ENCODE results near the gene ABHD14A. TPM values are rescaled to one million over a fixed set of nuclear protein-coding genes. Genes with fewer than 3 reads are reported as not detected.
A peak's percentile ranks its signal among the peaks of the same experiment; 100 is the strongest.

ABHD14A gene
- total RNA-seq, 3 donors from 2014 or later, result 6.3 to 14.8 (median 9.1) TPM

GRCh38 chr3:51930439-51930838 lies 44.4 kb upstream of the ABHD14A start:
- intact Hi-C loops (cut with DNase I, micrococcal nuclease), result no loop called here
- DNase-seq, result no peak

GRCh38 chr3:51931756-51932155 lies 43.1 kb upstream of the ABHD14A start:
- no peak for TF ChIP-seq CTCF (IDR thresholded peaks at IDR 0.05)
- H3K4me3 ChIP-seq, result no peak overlapping the region
- no peaks in the 10 kb centered on the region for H3K4me1 ChIP-seq (ENCODE audit: low read depth)
- H3K9me3 ChIP-seq, result no peaks in the 10 kb centered on the region
- ATAC-seq (no peak), DNase-seq (no peak)
- no peaks in the 10 kb centered on the region for H3K36me3 ChIP-seq (ENCODE audit: low read depth)
- intact Hi-C loops (cut with DNase I, micrococcal nuclease), result no loop called here

More at GRCh38 chr3:51930439-51930838, 44.4 kb upstream of the ABHD14A start:
- no peaks in the 10 kb centered on the region for H3K36me3 ChIP-seq (ENCODE audit: low read depth)
- no peaks in the 10 kb centered on the region for H3K4me1 ChIP-seq (ENCODE audit: low read depth)
- H3K4me3 ChIP-seq, result no peak overlapping the region
- TF ChIP-seq CTCF (IDR thresholded peaks at IDR 0.05), result no peak
- no peak for ATAC-seq
- H3K9me3 ChIP-seq, result no peaks in the 10 kb centered on the region

- Histone ChIP-seq H3K4me3 (no peak overlapping the region), H3K4me1 (ENCODE audit: low read depth) (no peaks in the 10 kb centered on the region), H3K9me3 (no peaks in the 10 kb centered on the region), H3K36me3 (ENCODE audit: low read depth) (peaks cover 4% of the 10 kb centered on the region)
- ATAC-seq (no peak), DNase-seq (no peak)
- TF ChIP-seq CTCF (IDR thresholded peaks at IDR 0.05), result no peak
- intact Hi-C loops (cut with DNase I, micrococcal nuclease), result no loop called here
Observed at GRCh38 chr3:51932471-51933370, 42.1 kb upstream of the ABHD14A start.

GRCh38 chr3:51933471-51934138 lies 41.3 kb upstream of the ABHD14A start:
- H3K36me3 ChIP-seq (ENCODE audit: low read depth), result peaks cover 4% of the 10 kb centered on the region

More at GRCh38 chr3:51933471-51934138, 41.3 kb upstream of the ABHD14A start:
- no peaks in the 10 kb centered on the region for H3K4me1 ChIP-seq (ENCODE audit: low read depth)
- ATAC-seq (peak; percentile 5), DNase-seq (no peak)
- no peak for TF ChIP-seq CTCF (IDR thresholded peaks at IDR 0.05)
- intact Hi-C loops (cut with DNase I, micrococcal nuclease), result no loop called here
- no peak overlapping the region for H3K4me3 ChIP-seq
- no peaks in the 10 kb centered on the region for H3K9me3 ChIP-seq

All from mucosa of descending colon (tissue), 3 donors.